Smooth muscle cell of bladder (primary cell): ENCODE results near the gene CDKAL1. TPM values are rescaled to one million over a fixed set of nuclear protein-coding genes. Genes with fewer than 3 reads are reported as not detected.

Experiments
- total RNA-seq: library from RNA; depleted of rRNA; stranded (reverse); fragments of >200 nt; gene quantifications from 2 replicates; pipeline ENCODE4 v1.2.3, GENCODE V29; 2014

Gene CDKAL1
- total RNA-seq, result 14.2 and 15.7 TPM in 2 replicates

DNA sequence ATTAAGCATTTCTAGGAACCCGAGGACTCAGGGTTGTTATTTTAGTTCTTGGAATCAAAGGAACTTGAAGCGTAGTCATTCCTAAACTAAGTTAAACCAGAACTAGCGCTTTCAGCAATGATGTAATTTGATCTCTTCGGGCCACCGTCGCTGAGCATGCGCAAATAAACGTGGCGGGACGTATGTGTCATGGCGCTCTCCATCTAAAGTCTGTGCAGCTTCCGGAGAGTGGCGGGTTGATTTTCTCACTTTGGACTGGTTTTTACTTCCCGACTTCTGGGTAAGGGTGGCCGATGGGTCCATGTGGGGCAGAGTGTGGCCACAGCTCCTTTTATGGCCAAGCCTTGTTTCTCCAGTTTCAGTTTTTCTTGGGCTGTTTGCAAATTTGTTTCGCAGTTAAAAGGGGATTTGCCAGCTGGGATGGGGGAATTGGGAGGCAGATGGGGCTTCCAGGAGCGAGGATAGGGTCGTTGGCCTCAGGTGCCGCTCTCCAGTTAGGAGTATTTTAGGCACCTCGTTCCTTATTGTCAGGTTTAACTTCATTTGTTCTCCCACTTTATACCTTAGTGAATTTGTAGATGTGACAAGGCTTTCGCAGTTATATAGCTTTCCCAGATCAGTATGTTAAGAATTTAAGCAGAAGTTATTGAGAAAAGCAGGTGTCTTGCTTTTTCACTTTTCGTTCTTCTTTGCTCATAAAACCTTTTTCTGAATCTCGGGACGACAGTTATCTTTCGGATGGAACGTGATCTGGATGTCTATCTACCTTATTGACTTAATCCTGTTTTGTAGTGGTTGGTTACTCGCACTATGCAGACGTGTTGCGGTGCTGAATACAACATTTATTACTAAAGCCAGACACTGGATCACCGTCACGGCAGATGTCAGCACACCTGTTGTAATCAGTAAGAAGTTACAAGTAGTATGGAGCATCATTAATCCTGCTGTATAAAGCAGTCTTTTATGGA, at the start of gene CDKAL1:
Gene CDKAL1 (plus strand): TSS at position 163 of the 968 bp plus-strand sequence. CDS start 11,894 bp downstream, outside the sequence.

Other genes with a start within 250 kb of the CDKAL1 start
- 3.1 and 3.3 TPM in 2 replicates for gene E2F3, start 132.6 kb upstream of the CDKAL1 start, total RNA-seq